Inflammatory macrophage treated with lipopolysaccharide for 1 hour (primary cell): ENCODE results near the gene POC1B.
"Not testable (repeated sequence)": the region's sequence is repeated elsewhere in the genome, so short reads cannot be mapped to it uniquely, and the experiment has no call there.

Source experiments
- DNase-seq, 2 donors: peaks; one replicate each; pipeline ENCODE4 v3.0.0-alpha.2; 2020 to 2022

Gene POC1B

DNA sequence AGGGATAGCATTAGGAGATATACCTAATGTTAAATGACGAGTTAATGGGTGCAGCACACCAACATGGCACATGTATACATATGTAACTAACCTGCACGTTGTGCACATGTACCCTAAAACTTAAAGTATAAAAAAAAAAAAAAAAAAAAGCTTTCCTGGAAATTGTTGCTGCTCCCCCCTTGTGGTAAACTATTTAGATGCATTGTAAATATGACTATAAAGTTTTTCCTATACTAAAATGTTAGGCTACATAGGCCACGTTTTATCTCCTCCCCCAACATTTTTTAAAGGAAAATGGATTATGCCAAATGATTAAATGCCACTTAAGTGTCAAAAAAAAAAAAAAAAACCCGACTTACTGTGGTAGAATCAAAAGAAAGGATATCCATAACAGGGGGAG is 66.6 kb downstream of the POC1B start:
- DNase-seq = not testable (repeated sequence)

DNA sequence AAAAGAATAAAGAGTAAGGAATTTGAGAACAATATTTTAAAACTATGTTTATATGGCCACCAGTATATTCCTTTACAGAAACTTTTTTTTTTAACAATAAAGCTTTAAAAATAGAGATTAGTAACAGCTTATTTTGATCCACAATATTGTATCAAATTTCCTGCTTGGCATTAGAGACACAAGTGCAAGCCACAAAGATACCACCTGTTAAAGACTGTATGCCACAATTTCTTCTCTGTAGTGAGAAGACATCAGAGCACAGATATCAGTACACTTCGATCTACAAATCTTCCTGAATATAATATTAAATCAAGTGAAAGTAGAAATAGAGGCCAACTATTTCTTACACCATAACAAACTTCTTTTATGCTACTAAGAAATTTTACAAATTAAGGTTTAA is 69.3 kb downstream of the POC1B start:
- DNase-seq = no peak

DNA sequence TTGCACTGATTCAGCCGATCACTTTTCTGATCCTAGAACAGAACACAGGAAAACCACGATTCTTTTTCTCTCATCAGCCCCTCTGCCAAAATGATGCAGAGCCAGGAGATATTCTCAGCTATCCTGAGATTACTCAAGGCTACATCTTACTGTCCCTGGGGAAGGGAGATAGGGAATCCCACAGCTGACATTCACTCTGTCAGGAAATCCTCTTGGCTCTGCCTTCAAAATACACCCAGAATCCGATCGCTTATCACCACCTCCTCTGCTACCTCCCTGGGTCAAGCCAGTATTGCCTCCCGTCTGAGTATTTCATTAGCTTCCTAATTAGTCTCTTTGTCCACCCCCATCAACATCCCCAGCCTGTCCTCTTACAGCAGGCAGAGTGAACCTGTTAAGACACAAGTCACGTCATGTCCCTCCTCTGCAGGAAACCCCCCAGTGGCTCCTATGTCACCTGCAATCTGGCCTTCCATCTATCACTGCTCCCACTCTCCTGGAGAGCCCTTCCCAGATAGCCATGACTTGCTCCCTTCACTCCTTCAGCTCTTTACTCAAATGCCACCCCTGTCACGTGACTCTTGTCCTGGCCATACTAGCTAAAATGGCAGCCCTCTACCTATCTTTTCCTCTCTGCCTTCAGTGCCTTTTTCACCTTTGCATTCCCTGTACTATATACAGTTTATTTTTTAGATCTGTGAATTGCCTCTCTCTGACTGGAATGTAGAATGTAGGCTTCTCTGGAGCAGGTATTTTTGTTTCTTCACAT is 71.6 kb downstream of the POC1B start:
- DNase-seq = no peak

DNA sequence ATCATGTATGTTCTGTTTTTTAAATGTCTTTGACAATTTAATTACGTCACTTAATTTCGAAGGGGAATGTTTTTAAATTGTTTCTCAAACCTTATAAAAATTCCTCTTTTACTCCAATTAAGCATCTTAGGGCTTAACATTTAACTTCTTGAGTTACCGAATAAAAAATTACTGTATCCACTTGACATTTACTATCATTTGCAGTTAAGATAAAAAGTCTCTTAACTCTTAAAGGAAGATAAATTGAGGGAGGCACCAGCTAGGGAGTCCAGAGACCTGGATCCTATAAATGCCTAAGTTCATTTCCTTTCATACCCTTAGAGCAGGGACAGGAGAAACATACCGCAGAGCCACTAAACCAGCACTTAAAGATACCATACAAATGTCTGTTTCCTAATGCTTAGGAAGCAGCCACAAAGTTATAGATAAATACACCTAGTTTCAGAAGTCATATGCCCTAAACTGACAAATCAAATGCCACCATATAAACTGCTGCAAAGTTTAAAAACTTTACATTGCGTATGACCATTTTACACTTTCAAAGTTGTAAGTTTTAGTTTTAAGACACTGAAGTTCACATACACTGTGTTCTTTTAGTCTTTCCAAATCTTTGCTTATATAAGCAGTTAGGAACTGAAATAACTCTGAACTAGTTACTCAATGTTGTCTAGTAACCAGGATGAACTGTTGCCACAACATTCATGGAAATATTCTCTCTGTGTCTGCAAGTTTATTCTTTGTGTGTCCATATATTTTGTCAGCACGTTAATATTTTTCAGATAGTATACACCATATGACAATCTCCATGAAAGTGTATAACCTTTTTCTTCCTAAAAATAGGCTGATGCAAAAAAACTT is 72.5 kb downstream of the POC1B start:
- DNase-seq = peak; percentile 55 to 65

DNA sequence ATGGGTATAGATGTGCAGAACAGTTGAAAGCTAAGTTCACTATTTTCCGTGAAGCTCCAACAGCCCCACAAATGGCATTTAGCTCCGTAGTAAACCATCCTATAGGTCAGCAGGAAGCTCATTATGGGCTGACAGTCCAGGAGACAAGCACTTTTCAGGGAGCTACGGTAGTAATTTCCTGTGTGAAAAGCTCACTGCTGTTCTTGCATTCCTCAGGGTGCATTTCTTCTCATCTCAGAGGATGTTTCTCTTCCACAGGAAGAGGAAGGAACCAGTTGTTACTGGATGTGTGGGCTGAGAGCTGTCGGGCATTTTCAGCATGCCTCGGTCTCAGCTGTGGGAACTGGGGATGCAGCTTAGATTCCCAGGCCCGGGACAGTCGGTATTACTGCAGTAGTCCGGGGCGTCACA is 74.0 kb downstream of the POC1B start:
- DNase-seq = peak; percentile 53 to 58

DNA sequence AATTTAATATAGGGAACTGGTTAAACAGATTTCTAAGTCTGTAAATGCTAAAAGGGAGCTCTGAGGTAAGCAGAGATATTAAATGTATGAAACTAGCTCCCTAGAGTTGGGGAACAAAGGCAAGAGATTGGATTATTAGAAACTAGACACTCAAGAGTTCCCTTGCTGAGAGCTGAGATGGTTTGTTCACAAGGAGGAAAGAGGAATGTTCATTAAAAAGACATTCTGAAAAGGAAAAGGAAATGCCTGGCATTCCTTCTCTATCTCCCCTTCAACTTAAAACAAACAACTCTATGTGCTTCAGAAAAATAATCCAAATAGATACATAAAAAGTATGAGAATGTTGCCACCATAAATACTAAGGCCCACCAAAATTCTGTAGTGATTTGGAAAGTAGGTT is 74.9 kb downstream of the POC1B start:
- no peak for DNase-seq

DNA sequence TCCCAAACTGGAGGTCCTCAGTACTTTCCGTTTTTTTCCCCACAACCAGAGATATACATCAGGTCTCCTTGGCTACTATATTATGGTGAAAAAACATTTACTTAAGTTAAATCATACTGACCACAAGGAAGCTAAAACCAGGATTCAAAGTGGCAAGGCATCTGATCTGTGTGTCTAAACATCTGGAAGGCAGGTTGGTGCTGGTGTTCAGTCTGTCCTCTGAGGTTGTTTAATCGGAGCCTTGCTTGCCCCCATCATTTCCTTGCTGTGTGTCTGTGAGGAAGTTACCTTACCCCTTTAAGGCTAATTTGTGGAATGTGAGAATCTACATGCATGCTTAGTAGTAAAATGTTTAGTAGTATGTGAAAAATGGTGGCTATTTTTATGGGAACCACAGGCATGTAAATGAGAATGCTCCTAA is 76.9 kb downstream of the POC1B start:
- no peak for DNase-seq

DNA sequence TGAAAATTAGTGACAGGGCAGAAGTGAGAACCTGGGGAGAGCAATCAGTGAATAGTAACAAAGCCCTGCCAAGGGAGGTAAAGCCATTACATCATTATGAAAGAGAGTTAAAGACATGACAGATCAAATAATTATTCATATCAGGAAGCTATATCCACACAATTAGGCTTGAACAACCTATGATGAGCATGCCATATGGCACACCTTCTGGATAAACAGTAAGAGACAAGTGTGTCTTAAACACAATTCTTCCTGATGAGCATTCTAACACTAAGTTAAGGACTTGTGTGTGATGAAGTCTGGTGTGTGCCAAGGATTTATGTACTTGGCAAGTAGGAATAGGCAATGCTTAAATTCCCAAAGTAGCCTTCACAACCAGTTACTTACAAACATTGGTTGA is 77.3 kb downstream of the POC1B start:
- no peak for DNase-seq

DNA sequence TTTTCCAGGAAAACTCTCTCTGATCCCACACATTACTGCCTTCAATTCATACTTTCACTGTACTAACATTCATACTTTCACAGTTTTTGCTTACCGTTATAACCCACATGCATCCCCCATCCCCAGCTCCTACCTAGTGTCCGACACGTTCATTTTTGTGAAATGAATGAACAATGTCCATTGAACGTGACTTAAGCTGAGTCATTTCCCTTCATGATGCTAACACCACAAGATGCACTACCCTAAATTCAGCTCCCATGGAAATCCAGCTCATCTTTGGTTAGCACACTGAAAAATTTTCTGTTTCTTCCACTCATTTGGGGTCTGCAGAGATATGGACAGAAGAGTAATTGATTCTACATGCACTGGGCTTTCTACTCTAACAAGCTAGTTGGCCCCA is 85.9 kb downstream of the POC1B start:
- DNase-seq = peak in 1 of 2 donors; percentile 29

DNA sequence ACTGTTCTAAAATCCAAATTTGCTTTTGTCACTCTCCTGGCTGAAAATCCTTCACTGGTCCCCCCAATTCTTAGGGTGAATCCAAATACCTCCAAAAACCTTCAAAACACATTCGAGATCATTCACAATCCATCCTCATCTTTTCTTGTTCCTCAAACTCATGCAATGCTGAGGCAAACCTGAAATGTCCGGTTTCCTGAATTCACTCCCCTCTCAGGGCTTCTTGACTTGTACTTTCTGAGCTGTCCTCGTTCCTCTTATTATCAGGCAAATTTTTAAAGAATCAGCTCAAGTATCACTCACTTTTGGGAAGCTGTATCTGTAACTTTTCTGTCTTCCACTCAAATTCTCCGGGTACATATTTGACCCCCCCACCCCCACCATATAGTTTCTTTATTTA is 88.6 kb downstream of the POC1B start:
- peak; percentile 35 to 58 for DNase-seq

DNA sequence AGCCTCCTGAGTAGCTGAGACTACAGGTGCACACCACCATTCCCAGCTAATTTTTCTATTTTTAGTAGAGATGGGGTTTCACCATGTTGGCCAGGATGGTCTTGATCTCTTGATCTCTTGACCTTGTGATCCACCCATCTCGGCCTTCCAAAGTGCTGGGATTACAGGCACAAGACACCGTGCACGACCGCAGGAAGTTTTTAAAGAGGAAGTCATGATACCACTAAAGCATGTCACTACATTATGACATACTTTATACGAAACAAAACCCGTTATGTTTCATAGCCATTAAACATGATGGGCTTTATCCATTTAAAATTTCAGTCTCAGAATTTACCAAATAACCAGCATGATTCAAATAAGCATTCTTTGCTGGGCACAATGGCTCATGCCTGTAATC is 89.8 kb downstream of the POC1B start:
- DNase-seq = peak; percentile 24 to 38

DNA sequence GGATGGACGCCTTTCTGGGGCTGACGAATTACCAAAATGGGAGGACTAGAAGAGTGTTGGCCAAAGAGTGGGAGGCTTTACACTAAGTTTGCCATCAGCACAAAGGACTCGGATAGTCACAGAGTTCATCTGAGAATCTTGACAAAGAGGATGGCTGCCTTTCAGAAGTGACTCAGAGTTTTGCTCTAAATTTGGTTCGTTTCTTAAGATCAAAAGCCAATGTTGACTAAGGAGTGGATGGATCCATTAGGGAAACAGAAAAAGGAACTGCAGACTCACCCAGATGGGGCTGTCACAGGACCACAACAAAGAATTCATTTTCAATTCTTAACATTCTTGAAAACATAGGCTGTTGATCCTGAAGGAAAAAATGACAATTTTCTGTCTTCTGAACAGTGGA is 92.2 kb downstream of the POC1B start:
- peak; percentile 68 to 81 for DNase-seq

DNA sequence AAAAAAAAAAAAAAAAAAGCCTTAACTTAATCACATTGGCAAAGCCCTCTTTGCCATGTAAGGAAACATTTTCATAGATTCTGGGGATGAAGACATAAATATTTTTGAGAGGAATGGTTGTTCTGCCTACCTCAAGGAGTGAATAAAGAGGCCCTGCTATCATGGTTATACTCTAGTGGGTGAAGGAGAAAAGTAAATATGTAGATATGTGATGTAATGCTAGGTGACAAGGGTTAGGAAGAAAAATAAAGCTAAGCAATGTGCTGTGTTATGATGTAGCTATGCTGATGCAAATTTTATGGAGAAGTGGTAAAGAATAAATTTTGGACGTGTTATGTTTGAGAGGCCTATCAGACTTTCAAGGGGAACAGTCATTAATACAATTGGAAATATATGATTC is 93.5 kb downstream of the POC1B start:
- DNase-seq = no peak

DNA sequence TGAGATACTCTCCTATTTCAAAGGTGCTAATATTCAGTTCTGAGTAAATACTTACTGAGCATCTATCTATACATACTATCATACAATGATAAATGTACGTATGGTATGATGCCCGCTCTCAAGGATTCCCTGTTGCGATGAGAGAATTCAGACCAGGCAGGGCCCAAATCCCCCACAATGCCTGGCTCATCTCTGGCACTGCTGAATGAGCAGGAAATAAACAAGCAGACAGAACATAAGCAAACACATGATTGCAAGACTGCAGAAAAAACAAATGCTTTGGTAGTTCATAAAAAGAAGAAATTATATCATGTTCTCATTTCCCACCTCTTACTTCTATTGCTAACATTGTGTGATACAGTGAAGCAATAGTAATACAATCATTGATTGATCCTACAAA is 96.3 kb downstream of the POC1B start:
- DNase-seq = no peak

DNA sequence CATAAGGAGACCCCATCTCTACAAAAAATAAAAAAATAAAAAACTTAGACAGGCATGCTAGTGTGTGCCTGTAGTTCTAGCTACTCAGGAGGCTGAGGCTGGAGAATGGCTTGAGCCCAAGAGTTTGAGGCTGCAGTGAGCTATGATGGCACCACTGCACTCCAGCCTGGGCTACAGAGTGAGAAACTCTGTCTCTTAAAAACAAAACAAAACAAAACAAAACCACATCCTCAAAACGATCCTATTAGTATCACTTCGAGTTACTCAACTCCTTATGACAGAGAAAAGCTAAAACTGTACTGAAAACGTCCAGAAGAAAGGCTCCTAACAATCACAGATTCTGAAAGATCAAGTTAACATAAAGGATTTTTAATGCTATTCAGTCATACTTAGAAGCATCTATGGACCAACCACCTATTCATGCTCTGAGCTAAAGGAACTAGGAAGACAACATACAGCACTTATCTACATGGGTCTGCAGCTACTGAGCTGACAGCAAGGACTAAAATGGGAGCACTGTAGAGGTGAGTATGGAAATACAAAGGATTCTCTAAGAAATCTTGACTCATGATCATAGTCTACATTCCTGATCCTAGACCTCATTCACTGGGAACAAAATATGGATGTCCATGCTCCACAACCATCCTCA is 98.2 kb downstream of the POC1B start:
- peak; percentile 63 to 70 for DNase-seq

DNA sequence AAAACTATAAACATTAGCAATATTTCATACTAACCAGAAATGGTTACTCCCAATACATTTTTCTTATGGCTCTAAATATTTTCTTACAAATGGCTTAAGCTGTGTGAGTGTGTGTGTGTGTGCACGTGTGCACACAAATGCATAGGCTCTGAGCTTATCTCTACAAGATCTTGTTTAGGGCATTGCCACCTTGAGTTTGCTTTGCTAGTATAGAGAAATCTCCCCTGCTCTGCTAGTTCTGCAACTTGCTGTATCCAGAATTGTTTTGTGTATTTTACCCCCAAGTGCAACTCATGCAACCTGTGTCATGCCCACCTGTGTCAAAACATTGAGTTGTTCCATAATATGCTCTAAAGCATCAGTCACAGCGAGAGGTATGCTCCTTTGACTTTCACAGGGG is 101.0 kb downstream of the POC1B start:
- DNase-seq = no peak

DNA sequence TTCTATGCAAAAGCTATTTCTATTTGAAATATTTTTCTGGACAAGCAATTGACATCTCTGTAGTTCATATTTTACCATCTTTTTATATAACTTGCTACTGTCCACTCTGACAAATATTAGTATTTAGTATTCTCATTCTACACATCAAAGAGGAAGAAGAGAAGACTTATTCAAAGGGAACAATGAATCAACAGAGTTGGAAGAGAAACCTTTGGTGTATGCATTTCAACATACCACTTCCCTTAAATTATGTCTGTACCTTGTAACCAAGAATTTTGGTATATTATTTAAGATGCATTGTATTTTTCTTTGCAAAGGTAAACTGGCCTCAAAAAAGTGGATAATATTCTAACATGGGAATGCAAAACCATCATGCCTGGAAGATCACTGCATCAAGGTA is 101.5 kb downstream of the POC1B start:
- DNase-seq = peak; percentile 22 to 45

DNA sequence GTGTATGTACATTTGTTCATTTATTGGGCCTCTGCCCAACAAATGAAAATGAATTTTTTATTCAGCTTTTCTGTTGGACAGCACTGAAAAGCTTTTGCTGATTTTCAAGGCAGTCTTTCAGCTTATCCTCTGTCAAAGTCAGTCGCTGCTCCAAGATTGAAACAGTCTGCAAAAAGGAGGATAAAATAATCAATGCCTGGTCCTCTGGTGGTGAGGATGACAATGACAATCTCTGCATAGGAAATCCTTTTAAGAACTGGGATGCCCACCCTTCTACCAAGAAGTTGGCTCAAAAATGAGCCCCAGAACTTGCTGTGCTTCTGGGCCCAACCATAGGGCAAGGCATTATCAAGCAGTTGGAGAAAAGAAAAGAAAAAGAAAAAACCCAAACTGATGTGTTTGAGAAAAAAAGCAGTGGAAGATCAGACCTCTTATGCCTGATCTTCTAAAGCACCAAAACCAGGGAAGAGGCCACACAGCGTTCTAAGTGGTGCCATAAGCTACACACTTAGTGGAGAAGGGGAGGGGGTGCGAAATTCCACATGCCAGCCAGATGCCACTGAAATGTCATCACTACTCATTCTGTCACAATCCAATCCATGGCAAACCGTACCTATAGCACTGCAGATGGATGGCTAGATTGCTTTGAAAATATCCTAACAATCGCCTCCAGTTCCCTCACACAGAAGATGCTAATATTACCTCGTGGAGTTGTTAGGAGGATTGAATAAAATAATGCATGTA is 104.6 kb downstream of the POC1B start:
- no peak for DNase-seq

DNA sequence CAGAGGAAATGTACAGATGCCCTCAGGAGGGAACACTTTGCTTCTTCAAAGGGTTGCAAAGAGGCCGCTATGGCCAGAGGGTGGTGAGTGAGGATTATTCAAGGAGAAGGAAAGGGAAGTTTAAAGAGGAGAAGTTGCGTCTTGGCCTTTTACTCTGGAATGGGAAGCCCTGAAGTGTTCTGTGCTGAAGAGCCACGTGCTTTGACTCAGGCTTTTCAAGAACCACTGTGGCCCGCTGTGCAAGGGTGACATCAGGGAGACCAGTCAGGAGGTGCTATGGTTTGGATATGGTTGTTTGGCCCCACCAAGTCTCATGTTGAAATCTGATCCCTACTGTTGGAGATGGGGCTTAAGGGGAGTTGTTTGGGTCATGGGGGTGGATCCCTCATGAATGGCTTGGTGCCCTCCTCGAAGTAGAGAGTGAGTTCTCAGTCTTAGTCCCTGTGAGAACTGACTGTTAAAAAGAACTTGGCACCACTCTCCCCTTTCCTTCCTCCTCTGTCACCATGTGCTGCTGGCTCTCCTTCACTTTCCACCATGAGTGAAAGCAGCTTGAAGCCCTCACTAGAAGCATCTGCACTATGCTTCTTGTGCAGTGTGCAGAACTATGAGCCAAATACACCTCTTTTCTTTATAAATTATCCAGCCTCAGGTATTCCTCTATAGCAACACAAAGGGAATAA is 107.5 kb downstream of the POC1B start:
- peak; percentile 69 to 88 for DNase-seq

DNA sequence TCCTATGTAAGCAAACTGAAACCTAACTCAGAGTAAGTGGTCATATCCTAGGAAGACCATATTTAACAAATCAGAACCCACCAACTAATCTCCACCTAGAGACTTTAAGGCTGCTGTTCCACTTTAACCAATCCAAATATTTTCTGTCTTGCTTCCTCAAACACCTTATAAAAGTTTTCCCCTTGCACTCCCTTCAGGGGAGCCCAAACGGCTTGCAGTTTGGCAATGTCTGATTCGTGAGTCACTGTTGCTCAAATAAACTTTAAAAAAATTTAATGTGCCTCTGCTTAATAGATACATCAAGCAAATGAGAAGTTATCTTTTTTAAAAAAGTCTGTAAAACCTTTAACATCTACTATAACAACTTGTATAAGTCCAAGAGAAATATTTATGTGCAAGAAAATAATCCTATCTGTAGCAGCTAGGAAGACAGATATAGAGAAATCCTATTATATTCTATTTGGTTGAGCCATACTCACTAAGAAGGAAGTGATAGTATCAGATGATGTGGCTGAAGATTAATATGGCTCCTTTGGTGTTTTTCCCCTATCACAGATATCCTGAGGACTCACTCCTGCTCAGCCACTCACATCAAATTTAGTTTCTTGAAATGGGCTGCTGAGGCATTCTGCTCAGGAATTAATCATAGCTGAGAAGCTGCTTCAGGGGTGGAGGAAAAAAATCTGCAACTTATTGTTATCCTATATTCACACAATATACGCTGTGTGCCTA is 108.4 kb downstream of the POC1B start:
- peak; percentile 42 to 49 for DNase-seq

DNA sequence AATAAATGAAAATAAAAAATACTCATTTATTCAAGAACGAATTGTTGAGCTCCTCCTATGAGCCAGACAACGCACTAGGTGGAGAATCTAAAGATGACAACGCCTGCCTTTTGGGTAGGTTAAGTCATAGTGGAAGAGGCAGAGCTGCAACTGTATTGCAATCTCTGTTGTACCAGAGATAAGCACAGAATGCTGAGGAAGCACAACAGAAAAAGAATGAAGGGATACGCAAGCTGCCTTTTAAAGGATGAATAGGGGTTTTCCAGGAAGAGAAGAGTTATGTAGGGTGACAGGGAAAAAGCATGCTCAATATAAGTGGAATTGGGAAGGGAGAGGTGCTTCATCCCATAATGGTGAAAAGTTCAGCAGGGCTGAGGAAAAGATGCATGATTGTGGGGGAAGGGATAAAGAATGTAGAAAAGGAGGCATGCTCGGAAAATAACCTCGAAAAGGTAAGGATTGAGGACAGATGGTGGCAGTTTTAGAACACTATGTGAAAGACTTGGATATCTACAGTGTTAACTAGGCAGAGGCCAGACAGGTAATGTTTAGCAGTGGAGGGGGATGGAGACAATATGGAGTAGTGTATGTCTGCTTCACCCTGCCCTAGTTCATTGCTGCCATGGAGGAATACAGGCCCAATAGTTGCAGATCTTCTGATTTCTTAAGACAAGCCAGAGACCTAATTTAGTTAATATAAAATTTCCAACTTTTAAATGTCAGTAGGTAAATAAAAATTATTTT is 109.6 kb downstream of the POC1B start:
- DNase-seq = no peak
